Liver (tissue), 3 donors: ENCODE measurements around the gene PKD2L1.

ENCODE experiments used
- EGR1 ChIP-seq, 2 donors: IDR thresholded peaks; 2 replicates each; pipeline ENCODE4 v1.6.1; 2016 to 2018; ENCODE audit warnings: antibody characterized with exemption in 2 of 2, low read depth in 2 of 2
- FOXA1 ChIP-seq: IDR thresholded peaks from 2 replicates; pipeline ENCODE4 v1.6.1; 2016; ENCODE audit warnings: antibody characterized with exemption
- RXRA ChIP-seq, 2 donors: IDR thresholded peaks; 2 replicates each; pipeline ENCODE4 v1.6.1; 2017 to 2018; ENCODE audit warnings: antibody characterized with exemption in 2 of 2, mild to moderate bottlenecking in 1 of 2
- SP1 ChIP-seq: IDR thresholded peaks from 2 replicates; pipeline ENCODE4 v1.6.1; 2018; ENCODE audit warnings: antibody characterized with exemption, mild to moderate bottlenecking
- TAF1 ChIP-seq: conservative IDR thresholded peaks from 2 replicates; pipeline ENCODE4 v1.6.1; 2016; ENCODE audit warnings: antibody characterized with exemption, mild to moderate bottlenecking
- TF ChIP-seq, protein P1 (sequence below): fragments of 150-350 bp; IDR thresholded peaks from 2 replicates; pipeline ENCODE4 v1.5.1; 2017; ENCODE audit warnings: improper control_type of control experiment, low read depth, low read length; ENCODE audit not compliant: missing input control
- TF ChIP-seq, protein P2 (sequence below): IDR thresholded peaks from 2 replicates; pipeline ENCODE4 v1.6.1; 2016; ENCODE audit warnings: antibody characterized with exemption
- donor health status: healthy.
- donor health status: healthy.

DNA sequence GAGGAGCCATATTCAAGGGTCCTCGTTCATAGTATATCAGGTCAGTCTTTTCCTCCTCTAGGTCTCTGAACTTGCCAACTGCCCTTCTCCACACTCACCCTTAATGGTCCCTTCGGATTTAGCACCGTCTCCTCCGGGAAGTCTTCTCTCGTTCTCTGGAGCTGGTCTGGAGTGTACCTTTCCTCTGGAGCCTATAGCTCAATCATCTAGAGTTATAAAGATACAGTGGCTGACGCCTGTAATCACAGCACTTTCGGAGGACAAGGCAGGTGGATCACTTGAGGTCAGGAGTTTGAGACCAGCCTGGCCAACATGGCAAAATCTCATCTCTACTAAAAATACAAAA is 12.6 kb upstream of the PKD2L1 start:
- TF ChIP-seq, protein P1, sequence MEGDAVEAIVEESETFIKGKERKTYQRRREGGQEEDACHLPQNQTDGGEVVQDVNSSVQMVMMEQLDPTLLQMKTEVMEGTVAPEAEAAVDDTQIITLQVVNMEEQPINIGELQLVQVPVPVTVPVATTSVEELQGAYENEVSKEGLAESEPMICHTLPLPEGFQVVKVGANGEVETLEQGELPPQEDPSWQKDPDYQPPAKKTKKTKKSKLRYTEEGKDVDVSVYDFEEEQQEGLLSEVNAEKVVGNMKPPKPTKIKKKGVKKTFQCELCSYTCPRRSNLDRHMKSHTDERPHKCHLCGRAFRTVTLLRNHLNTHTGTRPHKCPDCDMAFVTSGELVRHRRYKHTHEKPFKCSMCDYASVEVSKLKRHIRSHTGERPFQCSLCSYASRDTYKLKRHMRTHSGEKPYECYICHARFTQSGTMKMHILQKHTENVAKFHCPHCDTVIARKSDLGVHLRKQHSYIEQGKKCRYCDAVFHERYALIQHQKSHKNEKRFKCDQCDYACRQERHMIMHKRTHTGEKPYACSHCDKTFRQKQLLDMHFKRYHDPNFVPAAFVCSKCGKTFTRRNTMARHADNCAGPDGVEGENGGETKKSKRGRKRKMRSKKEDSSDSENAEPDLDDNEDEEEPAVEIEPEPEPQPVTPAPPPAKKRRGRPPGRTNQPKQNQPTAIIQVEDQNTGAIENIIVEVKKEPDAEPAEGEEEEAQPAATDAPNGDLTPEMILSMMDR = no peak
- TF ChIP-seq RXRA (IDR thresholded peaks at IDR 0.05) (no peak), FOXA1 (no peak), SP1 (no peak), EGR1 (IDR thresholded peaks at IDR 0.05; ENCODE audit: low read depth in 2 of 2) (no peak), TAF1 (no peak)
- TF ChIP-seq, protein P2, sequence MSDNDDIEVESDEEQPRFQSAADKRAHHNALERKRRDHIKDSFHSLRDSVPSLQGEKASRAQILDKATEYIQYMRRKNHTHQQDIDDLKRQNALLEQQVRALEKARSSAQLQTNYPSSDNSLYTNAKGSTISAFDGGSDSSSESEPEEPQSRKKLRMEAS = no peak
